Heart left ventricle (tissue), 16 donors: Measurements from ENCODE around the gene ZNF365. TPM values are rescaled to one million over a fixed set of nuclear protein-coding genes. Genes with fewer than 3 reads are reported as not detected.
A peak's percentile ranks its signal among the peaks of the same experiment; 100 is the strongest.

Experiments used
- ATAC-seq, 4 donors: fragments of 200-7000 bp; cut with Tn5 transposase; one replicate each; pipeline ENCODE4 v1.9.1; 2020 to 2022; ENCODE audit warnings: moderate library complexity in 4 of 4, mild to moderate bottlenecking in 3 of 4, moderate number of reproducible peaks in 1 of 4
- DNase-seq, 5 donors: peaks; one replicate each; pipeline ENCODE4 v3.0.0-alpha.2; 2020
- H3K27ac ChIP-seq, 12 donors: fragments of 200-600 bp; sonication (generic) in 4 of 12; one replicate each; pipeline versions ENCODE4 v1.5.0 to v1.8.0; 2016 to 2022; ENCODE audit warnings: mild to moderate bottlenecking in 2 of 12
- H3K27me3 ChIP-seq, 9 donors: fragments of 200-600 bp; sonication (generic) in 2 of 9; one replicate each; pipeline versions ENCODE4 v1.5.1 to v1.8.0; 2016 to 2022; ENCODE audit warnings: mild to moderate bottlenecking in 3 of 9
- H3K36me3 ChIP-seq, 9 donors: fragments of 200-600 bp; sonication (generic) in 2 of 9; one replicate each; pipeline versions ENCODE4 v1.5.0 to v1.8.0; 2018 to 2022; ENCODE audit warnings: mild to moderate bottlenecking in 2 of 9
- H3K4me1 ChIP-seq, 12 donors: fragments of 200-600 bp; sonication (generic) in 4 of 12; one replicate each; pipeline versions ENCODE4 v1.5.0 to v1.8.0; 2016 to 2022; ENCODE audit warnings: mild to moderate bottlenecking in 3 of 12
- H3K4me3 ChIP-seq, 12 donors: fragments of 200-600 bp; sonication (generic) in 4 of 12; one replicate each; pipeline versions ENCODE4 v1.5.0 to v1.8.0; 2017 to 2022; ENCODE audit warnings: mild to moderate bottlenecking in 9 of 12, moderate library complexity in 4 of 12
- H3K9me3 ChIP-seq, 12 donors: fragments of 200-600 bp; sonication (generic) in 4 of 12; one replicate each; pipeline versions ENCODE4 v1.5.0 to v1.8.0; 2016 to 2022; ENCODE audit warnings: mild to moderate bottlenecking in 1 of 12
- POLR2A ChIP-seq, 2 donors: fragments of 450-650 bp; IDR thresholded peaks; one replicate each; pipeline ENCODE4 v1.6.1; 2017; ENCODE audit warnings: antibody characterized with exemption in 2 of 2, mild to moderate bottlenecking in 2 of 2, moderate library complexity in 2 of 2
- WGBS, 4 donors: extraction: QIAGEN DNeasy Blood & Tissue Kit in 2 of 4; methylation state at CpG; one replicate each; pipeline versions ENCODE4 v1.1.5 to v1.1.7; 2013 to 2018; 5-methylcytosine and 5-hydroxymethylcytosine counted together
- intact Hi-C, 10 donors: fragments of 100-400 bp; cut with DNase I; formaldehyde crosslinking; loops; one replicate each; pipeline versions ENCODE4 v1.11.1 to v1.14.2; 2022
- polyA plus RNA-seq, 2 donors: library from polyadenylated mRNA; stranded (reverse); fragments of 200-250 nt; gene quantifications; one replicate each; pipeline ENCODE4 v1.2.3, GENCODE V29; 2013
- total RNA-seq, 9 donors: library from RNA; depleted of rRNA in 2 of 9; stranded (reverse); fragments of >200 nt in 2 of 9; fragmentation: NEBNext Ultra II Directional in 3 of 9; extraction: Animal tissue kit (Norgen Biotek cat#: 25700) in 3 of 9; gene quantifications; one replicate each; pipeline versions ENCODE4 v1.1.0 to v1.2.4, GENCODE V29; 2016 to 2023
- TF ChIP-seq, protein P1 (sequence below), 12 donors: fragments of 200-600 bp; sonication (generic) in 4 of 12; IDR thresholded peaks; one replicate each; pipeline versions ENCODE4 v1.5.0 to v1.8.0; 2018 to 2022; ENCODE audit warnings: antibody characterized with exemption in 12 of 12, mild to moderate bottlenecking in 5 of 12
- donor health status: ischemic (EF 13 %, LVEDD 7.1; RV severe dilation, severe dysfunction).
- donor health status: healthy with polysubstance abuse.
- donor health status: DM: no; HTN: yes; CAD: no.
- donor health status: DM: no; HTN: no; CAD: no.
- donor health status: ischemic (EF 25% LVEDD 6.9; RV normal size, moderate dysfunction).
- donor health status: ischemic (EF 25% LVEDD 5.7; RV mildly dilated, moderate dysfunction).
- donor health status: healthy.
- donor health status: DM: yes; HTN: yes; CAD: no.
- donor health status: ischemic (EF 35%, LVEDD 5.7; RV mildly dilated, moderate dysfunction).
- donor health status: nonischemic (EF 11% LVEDD 7.7; RV severe dilation, severe dysfunction).
- donor health status: DM: yes; HTN: yes; CAD: no.
- donor health status: PGD.
- donor health status: ischemic (EF 29% LVEDD 5.4; RV normal size, mild dysfunction).
- donor health status: nonischemic (EF 23%, LVEDD 6.1; RV moderate dilation, normal function).

The ZNF365 gene
- total and polyA plus RNA-seq, 11 donors, result 0.08 to 0.63 (median 0.27) TPM; not detected in 3

DNA sequence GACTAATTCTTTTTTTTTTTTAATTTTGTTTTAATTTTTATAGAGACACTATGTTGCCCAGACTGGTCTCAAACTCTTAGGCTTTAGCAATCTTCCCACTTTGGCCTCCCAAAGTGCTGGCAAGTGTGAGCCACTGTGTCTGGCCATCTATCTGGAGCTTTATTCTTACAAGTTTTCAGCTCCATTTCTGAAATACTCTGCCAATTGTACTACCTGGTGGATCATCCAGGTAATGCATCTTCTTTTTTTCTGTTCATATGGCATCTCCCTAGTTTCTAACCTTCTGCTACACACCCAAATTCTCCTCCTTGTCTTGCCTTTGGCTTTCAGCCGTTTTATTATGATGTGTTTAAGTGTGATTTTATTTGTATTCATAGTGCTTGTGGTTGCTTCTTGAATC, 40.2 kb downstream of the ZNF365 start:
- Histone ChIP-seq H3K36me3 (no peaks in the 10 kb centered on the region), H3K4me3 (no peak overlapping the region), H3K27me3 (peaks cover 0 to 15% (median 6%) of the 10 kb centered on the region in 9 donors), H3K27ac (no peak overlapping the region), H3K4me1 (no peaks in the 10 kb centered on the region), H3K9me3 (peaks cover 0 to 22% (median 0%) of the 10 kb centered on the region in 12 donors)
- no peak for DNase-seq
- ATAC-seq, result no peak
- no peak for TF ChIP-seq POLR2A (IDR thresholded peaks at IDR 0.05)
- TF ChIP-seq, protein P1, sequence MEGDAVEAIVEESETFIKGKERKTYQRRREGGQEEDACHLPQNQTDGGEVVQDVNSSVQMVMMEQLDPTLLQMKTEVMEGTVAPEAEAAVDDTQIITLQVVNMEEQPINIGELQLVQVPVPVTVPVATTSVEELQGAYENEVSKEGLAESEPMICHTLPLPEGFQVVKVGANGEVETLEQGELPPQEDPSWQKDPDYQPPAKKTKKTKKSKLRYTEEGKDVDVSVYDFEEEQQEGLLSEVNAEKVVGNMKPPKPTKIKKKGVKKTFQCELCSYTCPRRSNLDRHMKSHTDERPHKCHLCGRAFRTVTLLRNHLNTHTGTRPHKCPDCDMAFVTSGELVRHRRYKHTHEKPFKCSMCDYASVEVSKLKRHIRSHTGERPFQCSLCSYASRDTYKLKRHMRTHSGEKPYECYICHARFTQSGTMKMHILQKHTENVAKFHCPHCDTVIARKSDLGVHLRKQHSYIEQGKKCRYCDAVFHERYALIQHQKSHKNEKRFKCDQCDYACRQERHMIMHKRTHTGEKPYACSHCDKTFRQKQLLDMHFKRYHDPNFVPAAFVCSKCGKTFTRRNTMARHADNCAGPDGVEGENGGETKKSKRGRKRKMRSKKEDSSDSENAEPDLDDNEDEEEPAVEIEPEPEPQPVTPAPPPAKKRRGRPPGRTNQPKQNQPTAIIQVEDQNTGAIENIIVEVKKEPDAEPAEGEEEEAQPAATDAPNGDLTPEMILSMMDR (IDR thresholded peaks at IDR 0.05), result no peak
- 0 to 35% (median 0%) methylated on average over 1 of the region's 1 CpG for WGBS, 4 donors
- intact Hi-C loops, result no loop called here

GRCh38 chr10:62422068-62422590, 48.0 kb downstream of the ZNF365 start:
- intact Hi-C loops, result loop anchor here in 1 of 10 donors (10.0 kb wide), 1 partner anchor 137 kb away; no protein-coding TSS in a partner anchor

DNA sequence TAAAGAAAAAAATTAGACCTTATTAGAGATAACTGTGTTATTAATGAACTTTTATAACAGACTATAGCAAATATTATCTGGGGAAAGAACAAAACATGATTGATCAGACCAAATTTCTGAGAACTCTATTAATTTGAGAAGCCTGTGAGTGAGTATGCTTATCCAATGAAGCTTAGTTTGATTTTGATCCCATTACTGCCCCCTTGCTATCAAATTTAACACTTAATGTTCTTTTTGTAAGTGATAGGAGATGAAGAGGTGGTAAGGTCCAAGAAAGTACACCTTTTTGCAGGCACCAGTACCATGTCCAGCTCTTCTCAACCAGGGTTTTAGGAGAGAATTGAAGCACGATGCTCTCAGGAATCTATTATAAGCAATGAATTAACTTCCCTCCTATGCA, 49.9 kb downstream of the ZNF365 start:
- 86 to 96% (median 87%) methylated on average over 1 of the region's 1 CpG for WGBS, 4 donors
- no peaks in the 10 kb centered on the region for H3K36me3 ChIP-seq
- no peak overlapping the region for H3K27ac ChIP-seq
- H3K4me1 ChIP-seq, result no peaks in the 10 kb centered on the region
- TF ChIP-seq, protein P1 (IDR thresholded peaks at IDR 0.05), result no peak
- no peak for TF ChIP-seq POLR2A (IDR thresholded peaks at IDR 0.05)
- H3K27me3 ChIP-seq, result no peaks in the 10 kb centered on the region
- ATAC-seq (no peak), DNase-seq (no peak)
- intact Hi-C loops, result loop anchor here in 1 of 10 donors (10.0 kb wide), 1 partner anchor 139 kb away; no protein-coding TSS in a partner anchor
- H3K9me3 ChIP-seq, result no peaks in the 10 kb centered on the region
- no peak overlapping the region for H3K4me3 ChIP-seq

More at GRCh38 chr10:62422068-62422590, 48.0 kb downstream of the ZNF365 start:
- no peaks in the 10 kb centered on the region for H3K36me3 ChIP-seq
- H3K27ac ChIP-seq, result no peak overlapping the region
- peak in 1 of 4 donors; percentile 38 for ATAC-seq
- H3K4me3 ChIP-seq, result no peak overlapping the region
- no peaks in the 10 kb centered on the region for H3K9me3 ChIP-seq
- WGBS, 4 donors, result 0 to 32% (median 0%) methylated on average over 1 of the region's 1 CpG
- no peak for DNase-seq
- TF ChIP-seq, protein P1 (IDR thresholded peaks at IDR 0.05), result no peak
- TF ChIP-seq POLR2A (IDR thresholded peaks at IDR 0.05), result no peak
- H3K27me3 ChIP-seq, result peaks cover 0 to 6% (median 0%) of the 10 kb centered on the region in 9 donors
- H3K4me1 ChIP-seq, result no peaks in the 10 kb centered on the region

GRCh38 chr10:62426086-62426485, 51.9 kb downstream of the ZNF365 start:
- no peak for ATAC-seq
- intact Hi-C loops, result loop anchor here in 1 of 10 donors (10.0 kb wide), 1 partner anchor 141 kb away; no protein-coding TSS in a partner anchor
- Histone ChIP-seq H3K9me3 (no peaks in the 10 kb centered on the region), H3K4me1 (peaks cover 0 to 4% (median 0%) of the 10 kb centered on the region in 12 donors), H3K27me3 (no peaks in the 10 kb centered on the region), H3K4me3 (no peak overlapping the region), H3K27ac (no peak overlapping the region), H3K36me3 (no peaks in the 10 kb centered on the region)
- TF ChIP-seq, protein P1 (IDR thresholded peaks at IDR 0.05), result no peak
- no peak for TF ChIP-seq POLR2A (IDR thresholded peaks at IDR 0.05)
- no peak for DNase-seq
- WGBS, 4 donors, result 61 to 88% (median 82%) methylated on average over 1 of the region's 1 CpG
